Activated CD4-positive, alpha-beta memory T cell treated with anti-CD3 and anti-CD28 coated beads for 36 hours (primary cell): Measurements from ENCODE around the gene EFCAB11. TPM values are rescaled to one million over a fixed set of nuclear protein-coding genes. Genes with fewer than 3 reads are reported as not detected.
"Not testable (repeated sequence)": the region's sequence is repeated elsewhere in the genome, so short reads cannot be mapped to it uniquely, and the experiment has no call there.

ENCODE experiments used
- CTCF ChIA-PET: fragments of 350-600 bp; sonication (Branson Sonifier 250); formaldehyde crosslinking; loops from one replicate; lab custom pipeline; 2021; ENCODE audit warnings: antibody characterized with exemption, inconsistent platforms; lab: Charles Lee
- POLR2A ChIA-PET: fragments of 350-600 bp; sonication (Branson Sonifier 250); formaldehyde crosslinking; loops from one replicate; lab custom pipeline; 2021; ENCODE audit warnings: antibody characterized with exemption; lab: Charles Lee
- DNase-seq: peaks from one replicate; pipeline ENCODE4 v3.0.0-alpha.2; 2020
- H3K27ac Mint-ChIP-seq: one replicate; pipeline ENCODE4 v1.8.0; 2021; ENCODE audit warnings: mixed read lengths
- H3K27me3 Mint-ChIP-seq: one replicate; pipeline ENCODE4 v1.8.0; 2021; ENCODE audit warnings: mixed read lengths
- H3K36me3 Mint-ChIP-seq: one replicate; pipeline ENCODE4 v1.8.0; 2021; ENCODE audit warnings: mixed read lengths
- H3K4me1 Mint-ChIP-seq: one replicate; pipeline ENCODE4 v1.8.0; 2021; ENCODE audit warnings: low read depth, mixed read lengths
- H3K4me3 Mint-ChIP-seq: one replicate; pipeline ENCODE4 v1.8.0; 2021; ENCODE audit warnings: mild to moderate bottlenecking, mixed read lengths
- H3K9me3 Mint-ChIP-seq: one replicate; pipeline ENCODE4 v1.8.0; 2021; ENCODE audit warnings: mixed read lengths
- intact Hi-C: fragments of 100-400 bp; cut with micrococcal nuclease; formaldehyde crosslinking; loops from one replicate; pipeline ENCODE4 v1.15.1; 2023
- total RNA-seq, 2 experiments: library from RNA; stranded (reverse); gene quantifications; one replicate each; pipeline ENCODE4 v1.2.3, GENCODE V29; 2021

The EFCAB11 gene
- total RNA-seq, 2 experiments from 2014 or later, result 10.6 to 10.8 TPM

DNA sequence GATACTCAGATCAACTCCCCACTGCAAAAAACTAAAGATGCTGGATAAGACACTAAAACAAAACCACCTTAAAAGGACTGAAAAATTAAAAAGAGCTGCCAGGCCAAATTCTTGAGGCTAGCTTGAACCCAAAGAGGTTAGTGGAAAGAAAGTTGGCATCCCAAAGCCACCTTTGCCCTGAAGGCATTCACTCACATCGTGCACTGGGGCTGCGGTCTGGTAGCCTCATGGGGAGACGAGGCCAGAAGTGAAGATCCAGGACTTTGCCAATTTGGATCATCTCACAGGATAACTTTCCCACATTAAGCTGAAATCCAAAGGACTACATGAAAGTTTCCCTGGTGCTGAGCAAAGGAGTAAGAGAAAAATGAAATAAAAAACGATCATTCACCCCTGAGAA, 63.9 kb downstream of the EFCAB11 start:
- Mint-ChIP-seq H3K4me1 (no peaks in the 10 kb centered on the region), H3K36me3 (peaks cover 2% of the 10 kb centered on the region), H3K9me3 (peaks cover 7% of the 10 kb centered on the region), H3K4me3 (no peak overlapping the region), H3K27me3 (no peaks in the 10 kb centered on the region), H3K27ac (no peak overlapping the region)
- ChIA-PET CTCF (no interaction called here), POLR2A (no interaction called here)
- no peak for DNase-seq
- intact Hi-C loops, result no loop called here

DNA sequence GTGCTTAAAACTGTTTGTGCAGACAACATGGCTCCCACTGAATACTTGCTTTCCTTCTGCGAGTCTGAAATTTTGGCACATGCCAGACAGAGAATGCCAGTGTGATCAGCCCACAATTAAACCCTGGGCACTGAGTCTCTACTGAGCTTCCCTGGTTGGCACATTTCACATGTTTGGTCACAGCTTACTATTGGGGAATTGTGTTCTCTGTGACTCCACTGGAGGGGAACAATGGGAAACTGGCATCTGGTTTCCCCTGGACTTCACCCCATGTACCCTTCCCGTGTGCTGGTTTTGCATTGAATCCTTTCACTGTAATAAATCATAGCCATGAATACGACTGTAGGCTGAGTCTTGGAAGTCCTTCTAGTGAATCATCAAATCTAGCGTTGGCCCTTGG, 64.9 kb downstream of the EFCAB11 start:
- Mint-ChIP-seq H3K27ac (no peak overlapping the region), H3K4me1 (no peaks in the 10 kb centered on the region), H3K9me3 (peaks cover 7% of the 10 kb centered on the region), H3K27me3 (no peaks in the 10 kb centered on the region), H3K36me3 (peaks cover 2% of the 10 kb centered on the region), H3K4me3 (no peak overlapping the region)
- intact Hi-C loops, result no loop called here
- DNase-seq, result no peak
- CTCF ChIA-PET, result no interaction called here
- POLR2A ChIA-PET, result no interaction called here

DNA sequence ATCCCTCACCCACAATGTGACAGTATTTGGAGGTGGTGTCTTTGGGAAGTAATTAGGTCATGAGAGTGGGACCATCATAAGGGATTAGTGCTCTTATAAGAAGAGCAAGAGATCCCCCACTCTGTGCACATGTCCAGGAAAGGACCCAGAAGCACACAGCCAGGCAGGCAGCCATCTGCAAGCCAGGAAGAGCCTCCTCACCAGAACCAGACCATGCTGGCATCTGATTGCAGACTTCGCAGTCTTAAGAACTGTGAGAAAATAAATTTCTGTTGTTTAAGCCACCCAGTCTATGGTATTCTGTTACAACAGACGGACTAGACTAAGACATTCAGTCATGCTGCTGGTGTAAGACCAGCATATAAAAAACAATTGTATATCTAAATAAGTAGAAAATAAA, 69.8 kb downstream of the EFCAB11 start:
- Mint-ChIP-seq H3K4me3 (no peak overlapping the region), H3K36me3 (no peaks in the 10 kb centered on the region), H3K9me3 (no peaks in the 10 kb centered on the region), H3K27me3 (no peaks in the 10 kb centered on the region), H3K27ac (no peak overlapping the region), H3K4me1 (no peaks in the 10 kb centered on the region)
- intact Hi-C loops, result no loop called here
- DNase-seq, result no peak
- ChIA-PET CTCF (interaction anchor here (1.0 kb wide), 1 partner anchor 843 kb away, joined by 3 read pairs; no protein-coding TSS in a partner anchor), POLR2A (no interaction called here)

DNA sequence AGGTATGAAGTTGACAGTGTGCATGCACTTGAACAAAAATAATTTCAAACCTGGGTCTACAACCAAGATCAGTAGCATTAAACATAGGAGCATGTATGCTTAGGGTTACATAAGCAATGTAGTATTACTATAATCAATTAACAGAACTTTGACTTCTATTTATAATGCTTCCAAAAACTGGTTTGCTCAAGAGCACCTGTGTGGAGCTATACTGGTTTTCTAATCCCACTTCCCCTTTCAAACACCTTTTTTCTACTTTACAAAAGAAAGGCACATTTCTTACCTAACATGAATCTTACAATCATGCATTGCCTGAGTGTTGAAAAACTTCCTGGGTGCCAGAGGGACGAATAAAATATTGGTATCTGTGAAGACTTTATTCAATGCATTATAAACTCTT, 72.7 kb downstream of the EFCAB11 start:
- no peaks in the 10 kb centered on the region for H3K36me3 Mint-ChIP-seq
- no peak overlapping the region for H3K4me3 Mint-ChIP-seq
- DNase-seq, result no peak
- H3K9me3 Mint-ChIP-seq, result no peaks in the 10 kb centered on the region
- ChIA-PET POLR2A (no interaction called here), CTCF (interaction anchor here (0.9 kb wide), 1 partner anchor 12 kb away, joined by 3 read pairs; no protein-coding TSS in a partner anchor)
- H3K27me3 Mint-ChIP-seq, result no peaks in the 10 kb centered on the region
- H3K27ac Mint-ChIP-seq, result no peak overlapping the region
- no peaks in the 10 kb centered on the region for H3K4me1 Mint-ChIP-seq
- intact Hi-C loops, result no loop called here

DNA sequence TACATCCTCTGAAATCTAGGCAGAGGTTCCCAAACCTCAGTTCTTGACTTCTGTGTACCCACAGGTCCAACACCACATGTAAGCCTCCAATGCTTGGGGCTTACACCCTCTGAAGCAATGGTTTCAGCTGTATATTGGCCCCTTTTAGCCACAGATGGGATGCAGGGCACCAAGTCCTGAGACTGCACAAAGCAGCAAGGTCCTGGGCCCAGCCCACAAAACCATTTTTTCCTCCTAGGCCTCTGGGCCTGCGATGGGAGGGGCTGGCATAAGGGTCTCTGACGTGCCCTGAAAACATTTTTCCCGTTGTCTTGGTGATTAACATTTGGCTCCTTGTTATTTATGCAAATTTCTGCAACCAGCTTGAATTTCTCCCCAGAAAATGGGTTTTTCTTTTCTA, 80.4 kb downstream of the EFCAB11 start:
- H3K36me3 Mint-ChIP-seq, H3K4me1 Mint-ChIP-seq, POLR2A ChIA-PET, H3K4me3 Mint-ChIP-seq, intact Hi-C loops, DNase-seq, H3K27me3 Mint-ChIP-seq, H3K27ac Mint-ChIP-seq, CTCF ChIA-PET: not testable (repeated sequence)
- H3K9me3 Mint-ChIP-seq, result peaks cover 12% of the 10 kb centered on the region

DNA sequence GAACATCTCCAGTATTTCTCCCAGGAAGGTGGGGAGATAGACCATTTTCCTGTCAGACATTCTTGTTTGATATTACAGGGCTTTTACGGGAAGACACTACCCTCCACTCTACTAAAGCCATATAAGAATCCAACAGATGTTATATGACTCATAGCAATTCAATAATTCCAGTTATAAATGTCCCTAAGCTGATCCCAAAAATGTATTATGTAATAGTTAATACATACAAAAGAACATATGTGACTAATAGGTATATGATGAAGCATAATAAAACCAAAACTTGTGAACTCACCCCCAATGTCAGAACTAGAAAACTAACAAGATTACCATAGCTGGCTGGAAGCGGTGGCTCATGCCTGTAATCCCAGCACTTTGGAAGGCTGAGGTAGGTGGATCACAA, 84.2 kb downstream of the EFCAB11 start:
- Mint-ChIP-seq H3K9me3 (peaks cover 15% of the 10 kb centered on the region), H3K27me3 (peaks cover 2% of the 10 kb centered on the region), H3K36me3 (peaks cover 3% of the 10 kb centered on the region), H3K4me3 (no peak overlapping the region), H3K4me1 (no peaks in the 10 kb centered on the region), H3K27ac (no peak overlapping the region)
- intact Hi-C loops, result no loop called here
- no peak for DNase-seq
- CTCF ChIA-PET, result interaction anchor here (0.8 to 1.3 kb wide), 2 partner anchors 12 to 830 kb away, joined by 3 read pairs; no protein-coding TSS in a partner anchor
- POLR2A ChIA-PET, result no interaction called here

DNA sequence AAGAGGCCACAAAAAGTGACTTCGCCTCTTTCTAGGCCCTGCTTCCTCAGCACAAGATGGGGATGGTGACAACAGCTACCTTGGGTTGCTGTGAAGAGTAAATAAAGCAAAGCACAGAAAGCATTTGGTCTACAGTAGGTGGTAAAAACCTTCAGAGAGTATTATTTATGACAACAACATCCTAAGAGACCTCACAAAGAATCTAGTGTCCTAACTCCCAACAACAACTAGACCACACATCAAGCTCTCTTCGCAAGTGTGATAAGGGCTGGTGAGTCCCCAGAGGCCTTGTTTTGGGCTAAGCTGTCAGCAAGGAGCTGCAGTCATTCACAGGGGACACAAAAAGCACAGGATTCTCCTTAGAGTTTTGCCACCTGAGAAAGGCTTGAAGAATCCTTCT, 84.9 kb downstream of the EFCAB11 start:
- Mint-ChIP-seq H3K4me3 (no peak overlapping the region), H3K27ac (no peak overlapping the region), H3K36me3 (peaks cover 3% of the 10 kb centered on the region), H3K27me3 (peaks cover 2% of the 10 kb centered on the region), H3K9me3 (peaks cover 13% of the 10 kb centered on the region), H3K4me1 (no peaks in the 10 kb centered on the region)
- CTCF ChIA-PET, result interaction anchor here (0.8 to 1.3 kb wide), 2 partner anchors 13 to 829 kb away, joined by 3 read pairs; no protein-coding TSS in a partner anchor
- no peak for DNase-seq
- intact Hi-C loops, result no loop called here
- POLR2A ChIA-PET, result no interaction called here

DNA sequence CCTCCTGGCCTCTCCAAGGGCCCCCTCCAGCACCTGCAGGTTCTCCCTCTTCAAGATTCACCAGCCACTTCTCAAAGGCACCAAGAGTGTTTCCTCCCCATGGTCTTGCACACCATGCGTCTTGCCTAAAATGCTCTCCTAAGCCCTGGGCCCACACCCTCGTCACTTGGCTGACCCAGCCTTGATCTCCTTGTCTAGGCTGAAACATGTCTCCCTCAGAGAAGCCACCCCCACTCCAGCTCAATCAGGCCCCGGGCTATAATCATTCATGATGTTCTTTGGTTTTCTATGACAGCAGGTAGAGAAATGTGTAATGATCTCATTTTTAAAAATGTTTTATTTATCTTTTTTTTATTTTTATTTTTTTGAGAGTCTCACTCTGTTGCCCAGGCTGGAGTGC, 88.1 kb downstream of the EFCAB11 start:
- Mint-ChIP-seq H3K9me3 (peaks cover 3% of the 10 kb centered on the region), H3K27me3 (peaks cover 2% of the 10 kb centered on the region), H3K36me3 (peaks cover 3% of the 10 kb centered on the region), H3K4me3 (no peak overlapping the region), H3K4me1 (no peaks in the 10 kb centered on the region), H3K27ac (no peak overlapping the region)
- intact Hi-C loops, result no loop called here
- DNase-seq, result no peak
- CTCF ChIA-PET, result no interaction called here
- POLR2A ChIA-PET, result no interaction called here

DNA sequence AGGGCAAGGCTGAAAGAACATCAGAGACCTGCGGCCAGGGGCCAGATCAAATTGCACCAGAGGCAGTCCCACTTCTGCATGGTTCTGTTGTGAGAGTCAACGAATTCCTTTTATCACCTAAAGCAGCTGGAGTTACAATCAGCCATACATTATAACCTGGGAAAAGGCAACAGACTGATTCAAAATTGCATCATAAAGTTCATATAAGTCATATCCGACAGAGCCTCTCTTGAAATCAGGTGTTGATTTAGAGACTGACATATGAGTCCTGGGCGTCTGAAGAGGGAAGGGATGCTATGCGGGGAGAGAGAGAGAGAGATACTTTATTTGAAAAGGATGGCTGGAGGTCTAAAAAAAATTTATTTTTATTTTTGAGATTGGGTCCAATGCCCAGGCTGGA, 89.4 kb downstream of the EFCAB11 start:
- intact Hi-C loops, result no loop called here
- CTCF ChIA-PET, result no interaction called here

DNA sequence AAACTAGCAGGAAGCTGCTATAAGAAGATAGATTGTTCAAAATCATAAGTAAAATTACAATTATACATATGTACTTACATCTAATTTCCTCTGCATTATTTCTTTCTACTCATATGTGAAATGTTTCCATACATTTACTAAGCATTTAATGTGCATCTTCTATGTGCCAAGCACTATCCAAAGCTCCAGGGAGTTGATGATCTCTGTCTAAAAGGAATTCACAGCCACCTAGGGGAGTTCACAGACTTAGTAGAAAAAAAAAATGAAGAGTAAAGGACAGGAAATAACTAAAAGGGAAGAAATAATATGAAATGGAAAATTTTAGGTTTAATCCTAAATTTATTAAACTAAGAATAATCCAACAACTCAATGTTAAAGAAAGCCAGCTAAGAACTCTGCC, 91.7 kb downstream of the EFCAB11 start:
- intact Hi-C loops, result no loop called here
- H3K27me3 Mint-ChIP-seq, result peaks cover 2% of the 10 kb centered on the region
- POLR2A ChIA-PET, result no interaction called here
- H3K36me3 Mint-ChIP-seq, result peaks cover 3% of the 10 kb centered on the region
- no peak overlapping the region for H3K27ac Mint-ChIP-seq
- no peaks in the 10 kb centered on the region for H3K4me1 Mint-ChIP-seq
- peaks cover 3% of the 10 kb centered on the region for H3K9me3 Mint-ChIP-seq
- H3K4me3 Mint-ChIP-seq, result no peak overlapping the region
- CTCF ChIA-PET, result interaction anchor here (1.0 kb wide), 1 partner anchor 50 kb away, joined by 3 read pairs; no protein-coding TSS in a partner anchor
- DNase-seq, result no peak

More for the DNA sequence above, 89.4 kb downstream of the EFCAB11 start:
- no peaks in the 10 kb centered on the region for H3K4me1 Mint-ChIP-seq
- H3K36me3 Mint-ChIP-seq, result peaks cover 3% of the 10 kb centered on the region
- no peak overlapping the region for H3K4me3 Mint-ChIP-seq
- H3K27ac Mint-ChIP-seq, result no peak overlapping the region
- peaks cover 2% of the 10 kb centered on the region for H3K27me3 Mint-ChIP-seq
- DNase-seq, result no peak
- POLR2A ChIA-PET, result no interaction called here
- peaks cover 3% of the 10 kb centered on the region for H3K9me3 Mint-ChIP-seq

DNA sequence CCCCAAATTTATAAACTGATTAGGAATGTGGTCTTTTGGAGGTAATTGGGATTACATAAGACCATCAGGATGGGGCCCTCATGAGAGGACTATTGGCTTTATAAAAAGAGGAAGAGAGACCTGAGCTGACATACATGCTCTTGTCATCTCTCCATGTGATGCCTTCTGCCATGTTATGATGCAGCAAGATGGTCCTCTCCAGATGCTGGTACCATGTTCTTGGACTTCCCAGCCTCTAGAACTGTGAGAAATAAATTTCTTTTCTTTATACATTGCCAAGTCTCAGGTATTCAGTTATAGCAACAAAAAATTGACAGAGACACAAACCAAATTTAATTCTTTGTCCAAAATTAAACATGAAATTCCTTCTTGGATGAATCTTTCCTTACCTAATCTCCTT, 92.9 kb downstream of the EFCAB11 start:
- Mint-ChIP-seq H3K9me3 (no peaks in the 10 kb centered on the region), H3K36me3 (peaks cover 2% of the 10 kb centered on the region), H3K27ac (no peak overlapping the region), H3K4me3 (no peak overlapping the region), H3K4me1 (no peaks in the 10 kb centered on the region), H3K27me3 (peaks cover 2% of the 10 kb centered on the region)
- ChIA-PET POLR2A (no interaction called here), CTCF (no interaction called here)
- intact Hi-C loops, result no loop called here
- no peak for DNase-seq

DNA sequence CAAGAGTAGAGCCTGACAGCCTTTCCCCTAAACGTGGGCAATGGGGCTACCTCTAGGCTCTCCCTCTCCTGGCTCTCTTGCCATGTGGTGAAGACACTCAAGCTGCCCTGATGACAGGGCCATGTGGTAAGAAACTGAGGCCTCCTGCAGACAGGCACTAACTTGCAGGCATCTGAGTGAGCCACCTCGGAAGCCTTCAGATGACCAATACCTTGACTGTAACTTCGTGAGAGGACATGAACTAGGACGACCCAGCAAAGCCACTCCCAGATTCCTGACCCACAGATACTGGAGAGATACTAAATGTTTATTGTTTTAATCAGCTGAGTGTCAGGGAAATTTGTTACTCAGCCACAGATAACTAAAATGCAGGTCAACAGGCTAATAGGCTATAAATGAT, 96.4 kb downstream of the EFCAB11 start:
- DNase-seq, result no peak
- POLR2A ChIA-PET, result no interaction called here
- Mint-ChIP-seq H3K27ac (no peak overlapping the region), H3K36me3 (no peaks in the 10 kb centered on the region), H3K9me3 (no peaks in the 10 kb centered on the region), H3K4me1 (no peaks in the 10 kb centered on the region), H3K4me3 (no peak overlapping the region), H3K27me3 (no peaks in the 10 kb centered on the region)
- CTCF ChIA-PET, result no interaction called here
- intact Hi-C loops, result no loop called here

DNA sequence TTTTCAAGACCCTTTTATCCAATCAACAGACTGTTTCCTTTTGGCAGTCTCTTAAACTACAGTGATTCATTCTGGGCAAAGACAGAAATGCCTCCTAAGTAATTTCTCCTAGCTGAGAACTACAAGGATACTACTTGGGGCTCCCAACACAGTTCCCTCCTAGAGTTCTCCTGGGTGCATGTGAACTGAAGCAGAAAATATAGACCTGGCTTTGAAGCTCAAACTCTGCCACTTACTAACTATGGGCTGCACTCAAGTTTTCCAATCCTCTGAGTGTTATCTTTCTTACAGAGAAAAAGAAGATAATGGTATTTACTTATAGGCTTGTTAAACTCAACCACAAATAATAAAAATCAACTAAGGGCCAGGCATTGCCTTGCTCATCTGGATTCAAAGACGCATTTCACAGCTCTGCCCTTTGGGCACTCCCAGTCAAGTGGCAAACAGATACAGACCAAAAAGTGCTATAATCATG, 97.6 kb downstream of the EFCAB11 start:
- Mint-ChIP-seq H3K36me3 (no peaks in the 10 kb centered on the region), H3K4me3 (no peak overlapping the region), H3K4me1 (no peaks in the 10 kb centered on the region), H3K9me3 (no peaks in the 10 kb centered on the region), H3K27ac (no peak overlapping the region), H3K27me3 (no peaks in the 10 kb centered on the region)
- intact Hi-C loops, result no loop called here
- POLR2A ChIA-PET, result no interaction called here
- CTCF ChIA-PET, result no interaction called here
- DNase-seq, result no peak
